ENCODE data around the gene USH2A.
A peak's percentile ranks its signal among the peaks of the same experiment; 100 is the strongest.

USH2A gene

GRCh38 chr1:216140730-216141524, 282.3 kb downstream of the USH2A start:
- DNase-seq (ENCODE audit: low spot score), result no peak

GRCh38 chr1:216124192-216124781, 299.0 kb downstream of the USH2A start:
- DNase-seq (ENCODE audit: low spot score), result no peak

- no peak for DNase-seq (ENCODE audit: low spot score)
These were observed 299.6 kb downstream of the USH2A start for GRCh38 chr1:216123446-216124191.

GRCh38 chr1:216119600-216119999, 303.6 kb downstream of the USH2A start:
- peak; percentile 36 for DNase-seq (ENCODE audit: low spot score)

- no peak for DNase-seq (ENCODE audit: low spot score)
These were observed 309.1 kb downstream of the USH2A start for GRCh38 chr1:216114180-216114579.

GRCh38 chr1:216113181-216113580, 310.1 kb downstream of the USH2A start:
- DNase-seq (ENCODE audit: low spot score), result no peak

- DNase-seq (ENCODE audit: low spot score), result peak; percentile 14
These were observed 311.4 kb downstream of the USH2A start for GRCh38 chr1:216111842-216112241.

GRCh38 chr1:216095400-216095799, 327.8 kb downstream of the USH2A start:
- no peak for DNase-seq (ENCODE audit: low spot score)

- DNase-seq (ENCODE audit: low spot score), result no peak
These were observed 332.7 kb downstream of the USH2A start for GRCh38 chr1:216090556-216090955.

- DNase-seq (ENCODE audit: low spot score), result no peak
These were observed 336.6 kb downstream of the USH2A start for GRCh38 chr1:216086678-216087077.

- DNase-seq (ENCODE audit: low spot score), result no peak
These were observed 341.8 kb downstream of the USH2A start for GRCh38 chr1:216081445-216081844.

GRCh38 chr1:216076751-216077150, 346.5 kb downstream of the USH2A start:
- peak; percentile 79 for DNase-seq (ENCODE audit: low spot score)

GRCh38 chr1:216075339-216075738, 347.9 kb downstream of the USH2A start:
- DNase-seq (ENCODE audit: low spot score), result no peak

GRCh38 chr1:216073793-216074595, 349.3 kb downstream of the USH2A start:
- DNase-seq (ENCODE audit: low spot score), result peak; percentile 56

GRCh38 chr1:216071262-216071661, 352.0 kb downstream of the USH2A start:
- DNase-seq (ENCODE audit: low spot score), result no peak

- DNase-seq (ENCODE audit: low spot score), result no peak
These were observed 358.6 kb downstream of the USH2A start for GRCh38 chr1:216064643-216065042.

- DNase-seq (ENCODE audit: low spot score), result no peak
These were observed 365.3 kb downstream of the USH2A start for GRCh38 chr1:216057947-216058346.

- no peak for DNase-seq (ENCODE audit: low spot score)
These were observed 366.2 kb downstream of the USH2A start for GRCh38 chr1:216057063-216057462.

- peak; percentile 80 for DNase-seq (ENCODE audit: low spot score)
These were observed 368.2 kb downstream of the USH2A start for GRCh38 chr1:216055004-216055403.

GRCh38 chr1:216054600-216054999, 368.6 kb downstream of the USH2A start:
- DNase-seq (ENCODE audit: low spot score), result peak; percentile 35

GRCh38 chr1:216051071-216051470, 372.2 kb downstream of the USH2A start:
- DNase-seq (ENCODE audit: low spot score), result no peak

All from COLO829 (cell line).